A673 (cell line): ENCODE results near the gene SVOP. TPM values are rescaled to one million over a fixed set of nuclear protein-coding genes. Genes with fewer than 3 reads are reported as not detected.

ENCODE experiments used
- BruUV-seq: library from RNA; stranded (reverse); fragments of 400-500 nt; replicated peaks from 2 replicates; lab custom pipeline; 2021; lab: Mats Ljungman, UMichigan
- CTCF ChIA-PET: fragments of 300-600 bp; sonication (Branson Sonifier 250); formaldehyde crosslinking; loops from one replicate; lab custom pipeline; 2022; ENCODE audit warnings: antibody characterized with exemption; lab: Charles Lee
- POLR2A ChIA-PET: fragments of 300-600 bp; sonication (Branson Sonifier 250); formaldehyde crosslinking; loops from one replicate; lab custom pipeline; 2022; ENCODE audit warnings: antibody characterized with exemption; ENCODE audit not compliant: low non-redundant PET; lab: Charles Lee
- DNase-seq: peaks from one replicate; pipeline ENCODE4 v3.0.0-alpha.2; 2015; ENCODE audit warnings: low spot score
- H3K27ac ChIP-seq: fragments of 200-600 bp; sonication (generic); 2 replicates; pipeline ENCODE4 v1.5.1; 2016; ENCODE audit warnings: mixed run types, low read depth, mild to moderate bottlenecking, mixed read lengths, antibody characterized with exemption, low read length; ENCODE audit not compliant: poor library complexity, severe bottlenecking
- H3K27me3 ChIP-seq: fragments of 200-600 bp; sonication (generic); replicated peaks from 2 replicates; pipeline ENCODE4 v1.6.1; 2017; ENCODE audit warnings: mixed run types, low read depth, mild to moderate bottlenecking, mixed read lengths, antibody characterized with exemption, low read length; ENCODE audit not compliant: insufficient read depth, poor library complexity
- H3K36me3 ChIP-seq: fragments of 200-600 bp; sonication (generic); 2 replicates; pipeline ENCODE4 v1.6.1; 2016; ENCODE audit warnings: mixed run types, mild to moderate bottlenecking, mixed read lengths, antibody characterized with exemption, low read length; ENCODE audit not compliant: insufficient read depth, poor library complexity, severe bottlenecking
- H3K4me1 ChIP-seq: fragments of 200-600 bp; sonication (generic); 2 replicates; pipeline ENCODE4 v1.6.1; 2017; ENCODE audit warnings: mixed run types, mild to moderate bottlenecking, mixed read lengths, antibody characterized with exemption, low read length; ENCODE audit not compliant: insufficient read depth, poor library complexity, severe bottlenecking
- H3K4me3 ChIP-seq: fragments of 200-600 bp; sonication (generic); 2 replicates; pipeline ENCODE4 v1.5.1; 2016; ENCODE audit warnings: low read depth, mixed run types, mild to moderate bottlenecking, mixed read lengths, low read length; ENCODE audit not compliant: poor library complexity, severe bottlenecking
- H3K9me3 ChIP-seq: fragments of 200-600 bp; sonication (generic); 2 replicates; pipeline ENCODE4 v1.6.1; 2016; ENCODE audit warnings: mixed run types, low read depth, mild to moderate bottlenecking, mixed read lengths, antibody characterized with exemption, low read length; ENCODE audit not compliant: poor library complexity, severe bottlenecking
- EZH2 ChIP-seq: fragments of 200-600 bp; sonication (generic); IDR thresholded peaks from 2 replicates; pipeline ENCODE4 v1.6.1; 2017; ENCODE audit warnings: borderline replicate concordance, low read depth, mild to moderate bottlenecking, mixed read lengths, antibody characterized with exemption, low read length; ENCODE audit not compliant: poor library complexity, severe bottlenecking
- intact Hi-C: fragments of 100-400 bp; cut with micrococcal nuclease; formaldehyde crosslinking; loops from one replicate; pipeline ENCODE4 v1.10.0; 2022; ENCODE audit not compliant: unreplicated experiment
- total RNA-seq: library from RNA; stranded (reverse); gene quantifications from 2 replicates; pipeline ENCODE4 v1.2.3, GENCODE V29; 2021
- TF ChIP-seq, protein P1 (sequence below): fragments of 300-800, 200-600 bp; sonication (generic); conservative IDR thresholded peaks from 2 replicates; pipeline ENCODE4 v1.5.1; 2017; ENCODE audit warnings: low read depth, mild to moderate bottlenecking, antibody characterized with exemption, low read length, moderate library complexity, mixed read lengths

SVOP gene
- total RNA-seq, 1 experiment from 2014 or later = not detected

DNA sequence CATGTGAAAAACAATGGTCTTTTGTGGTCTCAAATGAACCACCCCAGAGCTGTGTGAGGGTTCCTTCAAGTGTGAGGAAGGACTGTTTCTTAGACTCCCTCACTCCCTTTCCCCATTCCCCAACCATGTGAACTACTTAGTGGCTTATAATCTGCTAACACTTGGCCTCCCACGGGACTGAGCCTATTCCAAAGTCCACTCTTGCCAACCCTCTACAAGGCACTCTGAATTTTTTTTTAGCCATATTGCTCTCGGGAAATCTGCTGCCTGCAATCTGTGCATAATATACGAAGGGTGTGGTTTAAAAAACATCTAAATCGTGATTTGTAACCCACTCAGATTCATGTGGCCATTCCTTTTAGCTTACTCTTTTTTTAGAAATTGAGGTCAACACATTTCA is 2.6 kb downstream of the SVOP start:
- no TSS peak for BruUV-seq
- H3K4me3 ChIP-seq = no peak overlapping the region
- intact Hi-C loops = no loop called here
- CTCF ChIA-PET = no interaction called here
- peaks cover 10% of the 10 kb centered on the region for H3K27me3 ChIP-seq
- no peak for DNase-seq
- H3K4me1 ChIP-seq = no peaks in the 10 kb centered on the region
- H3K27ac ChIP-seq = no peak overlapping the region
- no peaks in the 10 kb centered on the region for H3K36me3 ChIP-seq
- H3K9me3 ChIP-seq = no peaks in the 10 kb centered on the region
- POLR2A ChIA-PET = no interaction called here
- no peak for TF ChIP-seq EZH2

DNA sequence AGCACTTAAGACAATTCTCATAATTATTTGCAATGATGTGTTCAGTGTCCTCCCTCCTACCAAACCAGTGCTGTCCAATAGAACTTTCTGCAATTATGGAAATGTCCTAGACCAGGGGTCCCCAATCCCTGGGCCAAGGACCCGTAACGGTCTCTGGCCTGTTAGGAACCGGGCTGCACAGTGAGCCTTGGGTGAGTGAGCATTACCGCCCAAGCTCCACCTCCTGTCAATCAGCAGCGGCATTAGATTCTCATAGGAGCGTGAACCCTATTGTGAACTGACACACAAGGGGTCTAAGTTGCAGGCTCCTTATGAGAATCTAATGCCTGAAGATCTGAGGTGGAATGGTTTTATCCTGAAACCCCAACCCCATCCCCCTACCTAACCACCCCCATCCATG is 3.9 kb downstream of the SVOP start:
- no peaks in the 10 kb centered on the region for H3K4me1 ChIP-seq
- POLR2A ChIA-PET = no interaction called here
- no peak for DNase-seq
- H3K4me3 ChIP-seq = no peak overlapping the region
- no TSS peak for BruUV-seq
- peaks cover 16% of the 10 kb centered on the region for H3K27me3 ChIP-seq
- intact Hi-C loops = no loop called here
- H3K27ac ChIP-seq = no peak overlapping the region
- no peaks in the 10 kb centered on the region for H3K36me3 ChIP-seq
- no peak for TF ChIP-seq EZH2
- TF ChIP-seq, protein P1, sequence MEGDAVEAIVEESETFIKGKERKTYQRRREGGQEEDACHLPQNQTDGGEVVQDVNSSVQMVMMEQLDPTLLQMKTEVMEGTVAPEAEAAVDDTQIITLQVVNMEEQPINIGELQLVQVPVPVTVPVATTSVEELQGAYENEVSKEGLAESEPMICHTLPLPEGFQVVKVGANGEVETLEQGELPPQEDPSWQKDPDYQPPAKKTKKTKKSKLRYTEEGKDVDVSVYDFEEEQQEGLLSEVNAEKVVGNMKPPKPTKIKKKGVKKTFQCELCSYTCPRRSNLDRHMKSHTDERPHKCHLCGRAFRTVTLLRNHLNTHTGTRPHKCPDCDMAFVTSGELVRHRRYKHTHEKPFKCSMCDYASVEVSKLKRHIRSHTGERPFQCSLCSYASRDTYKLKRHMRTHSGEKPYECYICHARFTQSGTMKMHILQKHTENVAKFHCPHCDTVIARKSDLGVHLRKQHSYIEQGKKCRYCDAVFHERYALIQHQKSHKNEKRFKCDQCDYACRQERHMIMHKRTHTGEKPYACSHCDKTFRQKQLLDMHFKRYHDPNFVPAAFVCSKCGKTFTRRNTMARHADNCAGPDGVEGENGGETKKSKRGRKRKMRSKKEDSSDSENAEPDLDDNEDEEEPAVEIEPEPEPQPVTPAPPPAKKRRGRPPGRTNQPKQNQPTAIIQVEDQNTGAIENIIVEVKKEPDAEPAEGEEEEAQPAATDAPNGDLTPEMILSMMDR = no peak
- CTCF ChIA-PET = no interaction called here
- H3K9me3 ChIP-seq = no peaks in the 10 kb centered on the region

DNA sequence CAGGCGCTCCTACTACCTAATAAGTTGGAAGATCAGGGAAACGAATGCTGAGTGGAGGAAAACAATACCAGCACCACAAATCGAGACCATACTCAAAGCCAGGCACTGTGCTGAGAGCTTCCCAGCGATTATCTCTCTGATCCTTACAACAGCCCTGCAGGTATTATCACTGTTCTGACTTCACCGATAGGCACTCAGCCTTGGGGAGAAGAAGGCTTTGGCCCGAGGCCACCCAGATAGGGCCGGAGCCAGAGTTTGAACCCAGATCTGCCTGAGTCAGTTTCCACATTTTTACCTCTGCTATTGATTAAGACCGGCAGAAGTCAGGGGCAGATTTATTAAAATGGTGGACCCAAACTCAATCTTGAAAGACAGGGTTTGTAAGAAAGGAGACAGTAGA is 4.9 kb downstream of the SVOP start:
- CTCF ChIA-PET = no interaction called here
- POLR2A ChIA-PET = no interaction called here
- Histone ChIP-seq H3K27ac (no peak overlapping the region), H3K4me1 (no peaks in the 10 kb centered on the region), H3K4me3 (no peak overlapping the region), H3K36me3 (no peaks in the 10 kb centered on the region), H3K9me3 (no peaks in the 10 kb centered on the region), H3K27me3 (peaks cover 22% of the 10 kb centered on the region)
- TF ChIP-seq, protein P1 = no peak
- TF ChIP-seq EZH2 = no peak
- intact Hi-C loops = no loop called here
- BruUV-seq = no TSS peak
- no peak for DNase-seq

DNA sequence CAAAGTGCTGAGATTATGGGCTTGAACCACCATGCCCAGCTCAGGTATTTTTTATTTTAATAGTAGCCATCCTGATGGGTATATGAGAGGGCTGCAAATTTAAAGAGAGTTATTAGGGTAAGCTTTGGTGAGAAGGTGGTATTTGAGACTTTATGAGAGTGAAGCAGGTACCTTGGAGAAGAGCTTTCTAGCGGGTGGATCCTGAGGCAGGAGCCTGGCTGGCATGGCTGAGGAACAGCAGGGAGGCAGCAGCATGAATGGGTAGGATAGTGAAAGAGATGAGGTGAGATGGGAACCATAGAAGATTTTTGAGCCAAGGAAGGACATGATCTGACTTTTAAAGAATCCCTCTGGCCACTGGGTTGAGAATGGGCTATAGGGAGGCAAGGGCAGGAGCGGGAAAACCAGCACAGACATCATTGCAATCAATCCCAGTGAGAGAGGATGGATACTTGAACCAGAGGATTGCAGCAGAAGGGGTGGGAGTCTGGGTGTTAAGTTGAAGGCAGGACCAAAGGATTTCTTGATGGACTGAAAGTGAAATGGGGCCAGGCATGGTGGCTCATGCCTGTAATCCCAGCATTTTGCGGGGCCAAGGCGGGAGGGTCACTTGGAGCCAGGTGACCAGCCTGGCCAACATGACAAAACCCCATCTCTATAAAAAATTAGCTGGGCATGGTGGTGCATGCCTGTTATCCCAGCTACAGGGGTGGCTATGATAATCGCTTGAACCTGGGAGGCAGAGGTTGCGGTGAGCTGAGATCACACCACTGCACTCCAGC is 5.7 kb downstream of the SVOP start:
- peaks cover 22% of the 10 kb centered on the region for H3K27me3 ChIP-seq
- TF ChIP-seq EZH2 = no peak
- TF ChIP-seq, protein P1 = no peak
- intact Hi-C loops = no loop called here
- no peak for DNase-seq
- H3K27ac ChIP-seq = no peak overlapping the region
- H3K36me3 ChIP-seq = no peaks in the 10 kb centered on the region
- H3K9me3 ChIP-seq = no peaks in the 10 kb centered on the region
- CTCF ChIA-PET = interaction anchor here (0.6 kb wide), 1 partner anchor 8 kb away, joined by 4 read pairs; no protein-coding TSS in a partner anchor
- POLR2A ChIA-PET = no interaction called here
- BruUV-seq = no TSS peak
- H3K4me1 ChIP-seq = no peaks in the 10 kb centered on the region
- no peak overlapping the region for H3K4me3 ChIP-seq
